ENCODE measurements around the gene AGAP9. TPM values are rescaled to one million over a fixed set of nuclear protein-coding genes. Genes with fewer than 3 reads are reported as not detected.
"Not testable (repeated sequence)": the region's sequence is repeated elsewhere in the genome, so short reads cannot be mapped to it uniquely, and the experiment has no call there.

The AGAP9 gene
- total RNA-seq, 1 experiment from 2014 or later = 4.5 TPM

DNA sequence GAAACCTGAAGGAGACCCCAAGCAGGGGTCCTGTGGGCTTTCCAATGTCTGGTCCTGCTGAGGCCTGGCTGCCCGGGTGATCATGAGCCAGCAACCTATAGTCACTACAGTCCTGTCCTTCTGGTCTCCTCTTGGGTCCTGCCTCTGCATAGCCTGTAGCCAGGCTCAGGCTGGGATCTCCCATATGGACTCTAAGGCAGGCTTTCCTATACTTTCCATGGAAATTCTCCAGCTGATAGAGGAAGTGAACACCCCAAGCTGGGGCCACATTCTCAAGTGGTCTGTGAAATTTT, 66.0 kb downstream of the AGAP9 start:
- DNase-seq (ENCODE audit: low spot score) = no peak

DNA sequence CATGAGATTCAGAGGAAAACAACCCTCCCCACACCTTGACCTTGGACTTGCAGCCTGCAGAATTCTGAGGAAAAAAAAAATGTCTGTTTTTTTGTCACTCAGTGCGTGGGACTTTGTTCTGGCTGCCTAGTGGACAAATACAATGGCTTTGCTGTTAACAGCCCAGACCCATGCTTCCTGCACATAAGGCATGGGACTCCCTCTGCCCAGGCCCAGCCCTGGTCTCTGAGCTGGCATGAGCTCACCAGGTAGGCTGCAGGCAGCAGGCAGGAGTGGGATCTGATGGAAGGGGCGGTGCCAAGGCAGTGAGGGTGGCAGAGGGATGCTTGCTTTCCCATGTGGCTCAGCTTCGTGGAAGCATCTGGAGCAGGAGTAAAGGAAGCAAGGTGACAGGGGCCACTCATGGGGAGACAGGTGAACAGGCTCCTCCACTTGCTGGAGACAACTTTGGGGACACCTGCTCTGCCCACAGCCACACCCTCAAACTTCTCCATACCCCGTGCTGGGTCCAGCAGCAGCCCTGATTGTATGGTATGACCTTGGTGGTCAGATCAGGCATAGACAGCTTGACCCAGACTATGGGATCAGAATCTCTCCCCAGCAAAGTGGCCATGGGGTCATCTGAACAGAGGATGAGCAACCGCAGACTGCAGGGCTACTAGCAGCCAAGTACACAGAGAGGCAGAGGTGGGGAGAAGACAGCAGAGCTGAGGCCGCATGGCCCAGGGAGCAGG, 66.5 kb downstream of the AGAP9 start:
- DNase-seq (ENCODE audit: low spot score) = no peak

DNA sequence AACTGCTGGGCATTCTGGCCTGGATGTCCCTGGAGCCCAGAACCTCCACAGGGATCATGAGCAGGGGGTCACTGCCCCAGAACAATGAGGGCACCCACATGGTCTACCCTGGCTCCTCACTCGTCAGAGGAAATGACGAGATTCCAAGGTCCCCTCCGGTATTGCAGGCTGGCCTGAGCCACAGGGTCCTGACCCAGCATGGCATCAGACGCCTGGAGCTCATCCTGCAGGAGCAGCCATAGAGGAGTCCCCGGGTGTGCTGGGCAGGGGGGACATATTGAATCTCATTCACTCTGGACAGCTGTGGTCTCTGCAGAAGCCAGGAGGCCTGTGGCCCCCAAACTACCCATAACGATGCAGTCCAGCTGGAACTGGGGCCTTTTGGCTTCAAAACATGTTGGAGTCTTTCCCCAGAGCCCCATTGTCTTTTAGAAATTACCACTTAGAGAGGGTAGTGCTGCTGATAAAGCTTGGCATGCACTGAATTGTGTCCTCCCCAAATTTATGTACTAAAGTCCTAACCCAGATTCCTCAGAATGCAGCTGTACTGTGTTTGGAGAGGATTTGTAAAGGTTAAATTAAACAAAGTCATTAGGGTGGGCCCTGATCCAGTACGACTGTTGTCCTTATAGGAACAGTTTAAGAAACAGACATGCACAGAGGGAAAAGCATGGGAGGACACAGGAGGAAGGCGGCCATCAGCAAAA, 67.2 kb downstream of the AGAP9 start:
- DNase-seq (ENCODE audit: low spot score) = no peak

DNA sequence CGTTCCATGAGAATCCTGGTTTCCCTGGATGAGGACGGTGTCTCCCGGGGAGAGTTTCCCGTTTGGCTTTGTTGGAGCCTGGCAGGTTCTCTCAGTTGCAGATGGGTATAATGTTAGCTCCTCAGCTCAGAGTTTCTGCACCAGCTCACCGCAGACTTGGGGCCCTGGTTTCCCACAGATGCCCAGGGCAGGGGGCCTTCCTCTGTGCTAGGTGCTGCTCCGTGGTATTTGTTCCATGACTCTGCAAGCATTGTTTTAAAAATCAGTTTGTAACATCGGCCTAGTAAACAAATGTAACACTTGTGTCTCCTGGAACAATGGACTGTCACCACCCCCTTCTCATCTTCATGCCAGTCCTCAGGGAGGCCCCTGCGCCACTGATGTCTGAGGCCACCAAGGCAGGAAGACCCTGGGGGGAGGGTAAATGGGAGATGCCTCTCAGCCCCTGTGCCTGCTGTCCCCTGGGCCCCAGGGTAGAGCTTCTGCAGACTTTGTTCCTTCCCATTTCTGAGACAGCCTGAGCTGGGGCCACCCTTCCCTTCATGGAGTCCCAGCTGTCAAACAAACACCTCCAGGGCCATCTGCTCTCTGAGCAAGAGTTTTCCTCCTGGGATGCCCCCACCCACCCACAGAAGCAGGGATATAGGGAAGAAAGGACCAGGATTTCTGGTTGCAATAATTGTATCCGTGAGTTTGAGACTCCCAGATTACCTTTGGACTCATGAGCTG, 67.9 kb downstream of the AGAP9 start:
- DNase-seq (ENCODE audit: low spot score) = not testable (repeated sequence)

DNA sequence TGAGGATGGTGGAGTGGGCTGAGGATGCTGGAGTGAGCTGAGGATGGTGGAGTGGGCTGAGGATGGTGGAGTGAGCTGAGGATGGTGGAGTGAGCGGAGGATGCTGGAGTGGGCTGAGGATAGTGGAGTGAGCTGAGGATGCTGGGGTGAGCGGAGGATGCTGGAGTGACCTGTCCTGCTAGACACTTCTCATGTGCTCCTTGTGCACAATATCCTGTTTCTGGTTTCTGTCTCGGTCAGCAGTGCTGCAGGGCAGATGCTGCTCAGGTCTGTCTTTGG, 68.7 kb downstream of the AGAP9 start:
- DNase-seq (ENCODE audit: low spot score) = no peak

DNA sequence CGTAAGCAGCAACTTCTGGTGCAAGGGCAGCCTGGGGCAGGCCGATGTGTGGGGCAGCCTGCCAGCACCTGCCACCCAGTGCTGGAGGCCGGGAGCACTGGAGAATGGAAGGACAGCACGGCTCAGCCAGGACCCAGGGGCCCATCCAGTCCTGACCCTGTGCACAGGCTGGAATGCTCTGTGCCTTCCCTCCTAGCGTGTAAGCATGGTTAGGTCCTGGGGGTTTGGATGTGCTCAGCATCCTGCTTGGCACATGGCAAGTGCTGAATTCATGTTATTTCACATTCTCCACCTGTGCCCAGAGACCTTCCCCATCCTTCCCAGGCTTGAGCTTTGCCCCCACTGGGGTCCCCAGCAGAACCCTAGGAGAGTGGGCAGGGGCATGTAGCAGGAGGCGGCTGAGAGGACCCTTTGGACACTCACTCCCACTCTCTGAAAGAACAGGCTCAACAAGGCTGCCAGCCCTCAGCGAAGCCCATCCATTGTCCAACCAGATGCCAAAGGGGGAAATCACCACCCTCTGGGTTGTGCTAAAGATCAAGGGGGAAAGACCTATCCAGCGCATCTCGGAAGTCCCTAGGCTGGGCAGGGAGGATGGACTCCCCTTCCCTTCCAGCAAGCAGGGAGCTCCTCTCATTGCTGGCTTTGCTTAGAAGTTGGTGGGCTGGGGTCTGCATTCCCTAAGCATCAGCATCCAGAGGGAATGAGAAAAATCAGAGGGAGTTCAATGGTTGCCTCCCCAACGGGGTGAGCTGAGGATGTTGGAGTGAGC, 69.2 kb downstream of the AGAP9 start:
- DNase-seq (ENCODE audit: low spot score) = no peak

DNA sequence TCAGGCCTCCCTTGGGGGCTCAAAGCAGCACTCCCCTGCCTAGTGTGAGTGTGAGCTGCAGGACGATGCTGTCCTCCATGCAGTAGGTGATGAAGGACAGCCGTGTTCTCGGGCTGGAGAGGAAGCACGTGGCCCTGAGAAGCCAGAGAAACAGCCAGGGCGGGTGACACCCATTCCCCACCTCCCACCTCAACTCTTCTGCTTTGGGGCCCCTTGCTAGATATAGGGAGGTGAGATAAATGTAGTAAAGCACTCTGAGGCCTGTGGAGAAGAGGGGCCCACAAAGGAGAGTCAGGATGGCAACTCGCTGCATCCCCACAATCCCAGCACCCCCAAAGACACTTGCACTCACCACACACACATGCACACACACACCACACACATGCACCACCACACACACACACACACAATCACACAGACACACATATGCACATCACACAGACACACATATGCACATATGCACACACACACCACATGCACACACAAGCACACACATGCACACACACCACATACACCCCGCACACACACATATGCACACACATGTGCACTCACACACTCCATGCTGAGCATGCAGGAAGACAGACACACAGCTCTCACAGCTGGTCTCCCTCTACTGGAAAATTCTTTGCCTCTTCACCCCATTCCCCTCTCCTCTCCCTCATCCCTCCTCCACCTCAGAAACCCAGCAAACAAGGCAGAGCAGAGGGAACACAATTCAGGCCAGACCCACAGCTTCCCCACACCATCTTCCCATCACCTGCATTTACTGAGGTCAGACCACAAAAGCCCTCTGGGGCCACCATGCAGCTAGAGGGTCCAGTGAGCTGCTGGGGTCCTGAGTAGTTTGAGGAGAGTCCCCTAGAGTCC, 70.1 kb downstream of the AGAP9 start:
- DNase-seq (ENCODE audit: low spot score) = no peak

DNA sequence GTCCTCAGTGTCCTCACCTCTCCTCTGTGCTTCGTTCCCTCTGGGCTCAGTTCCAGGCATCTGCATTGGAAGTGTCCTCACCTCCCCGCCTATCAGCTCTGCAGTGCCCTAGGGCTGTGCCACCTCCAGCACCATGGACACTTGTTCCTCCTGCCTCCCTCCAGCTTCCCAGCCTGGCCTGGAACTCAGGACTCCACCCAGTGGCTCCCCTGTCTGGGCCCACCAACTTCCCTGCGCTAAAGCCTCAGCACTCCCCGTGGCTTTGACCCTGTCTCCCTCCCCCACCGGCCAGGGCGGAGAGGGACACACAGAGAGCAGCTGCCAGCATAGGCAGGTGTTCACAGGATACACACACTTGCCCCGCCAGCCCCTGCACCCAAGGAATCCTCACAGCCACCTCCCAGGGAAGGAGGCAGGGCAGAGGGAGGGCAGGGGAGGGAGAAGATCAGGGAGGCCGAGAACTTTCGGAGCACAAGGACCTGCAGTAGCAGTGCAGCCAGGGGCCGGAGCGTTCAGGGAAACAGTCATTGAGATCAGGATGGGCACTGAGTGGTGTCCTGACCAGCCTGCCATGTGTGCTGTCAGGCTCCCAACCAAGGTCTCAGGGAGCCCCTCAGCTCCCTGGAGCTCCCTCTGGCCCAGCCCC, 70.8 kb downstream of the AGAP9 start:
- DNase-seq (ENCODE audit: low spot score) = no peak

DNA sequence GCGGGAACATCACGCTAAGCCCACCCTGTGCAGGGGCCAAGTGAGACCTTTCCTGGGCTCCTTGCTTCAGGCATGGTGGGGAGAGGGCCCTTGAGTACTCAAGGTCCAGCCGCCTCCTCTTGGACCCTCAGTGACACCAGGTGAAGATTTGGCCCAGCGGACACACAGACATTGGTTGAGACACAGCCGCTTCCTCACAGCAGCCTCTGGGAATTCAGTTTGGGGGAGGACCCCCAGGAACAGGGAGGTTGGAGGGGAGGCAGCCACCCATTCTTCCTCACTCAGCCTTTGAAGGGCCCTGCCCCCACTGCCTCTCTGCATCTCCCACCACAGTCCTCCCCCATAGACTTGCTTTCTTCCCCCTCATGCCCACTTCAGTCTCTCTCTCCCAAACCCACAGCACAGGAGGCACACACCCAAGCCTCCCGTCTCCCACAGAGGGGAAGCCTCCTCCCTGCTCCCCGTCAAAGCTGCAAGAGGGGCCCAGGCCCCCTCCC, 71.4 kb downstream of the AGAP9 start:
- DNase-seq (ENCODE audit: low spot score) = no peak

Other genes starting within 250 kb of the AGAP9 start
- gene GDF10, start 223.4 kb downstream of the AGAP9 start, total RNA-seq (2014; rRNA removed; shearing (Covaris generic)) = not detected in 2 replicates
- not detected in 2 replicates for gene GDF2, start 201.2 kb downstream of the AGAP9 start, total RNA-seq (2014; rRNA removed; shearing (Covaris generic))
- gene RBP3, start 175.3 kb downstream of the AGAP9 start, total RNA-seq (2014; rRNA removed; shearing (Covaris generic)) = not detected in 2 replicates
- 2.6 and 3.6 TPM in 2 replicates for gene ZNF488, start 139.3 kb downstream of the AGAP9 start, total RNA-seq (2014; rRNA removed; shearing (Covaris generic))
- 45.4 and 54.3 TPM in 2 replicates for gene ANXA8, start 39.5 kb downstream of the AGAP9 start, total RNA-seq (2014; rRNA removed; shearing (Covaris generic))
- not detected in 2 replicates for gene FAM25G, start 31.9 kb downstream of the AGAP9 start, total RNA-seq (2014; rRNA removed; shearing (Covaris generic))
- 0.09 TPM in 1 of 2 replicates, not detected in the other for gene SYT15B, start 240.0 kb upstream of the AGAP9 start, total RNA-seq (2014; rRNA removed; shearing (Covaris generic))